Vagina (tissue), 2 donors: ENCODE results near the gene PLAGL1.

ENCODE experiments used
- POLR2A ChIP-seq, 2 donors: fragments of 450-650 bp; IDR thresholded peaks; one replicate each; pipeline ENCODE4 v1.6.1; 2017; ENCODE audit warnings: antibody characterized with exemption in 2 of 2, mild to moderate bottlenecking in 2 of 2, moderate library complexity in 2 of 2
- POLR2AphosphoS5 ChIP-seq, 2 donors: sonication (generic); formaldehyde crosslinking; IDR thresholded peaks; one replicate each; pipeline ENCODE4 v1.9.0; 2017; ENCODE audit warnings: antibody characterized with exemption in 2 of 2, mild to moderate bottlenecking in 2 of 2, low read depth in 1 of 2; ENCODE audit not compliant: insufficient read depth in 1 of 2
- TF ChIP-seq, protein P1 (sequence below), 3 experiments: fragments of 450-650 bp in 2 of 3; fragments of 200-600 bp in 1 of 3; sonication (generic) in 1 of 3; IDR thresholded peaks; one replicate each; pipeline ENCODE4 v1.5.1; 2017 to 2019; ENCODE audit warnings: antibody characterized with exemption in 3 of 3, mild to moderate bottlenecking in 2 of 3, moderate library complexity in 2 of 3

DNA sequence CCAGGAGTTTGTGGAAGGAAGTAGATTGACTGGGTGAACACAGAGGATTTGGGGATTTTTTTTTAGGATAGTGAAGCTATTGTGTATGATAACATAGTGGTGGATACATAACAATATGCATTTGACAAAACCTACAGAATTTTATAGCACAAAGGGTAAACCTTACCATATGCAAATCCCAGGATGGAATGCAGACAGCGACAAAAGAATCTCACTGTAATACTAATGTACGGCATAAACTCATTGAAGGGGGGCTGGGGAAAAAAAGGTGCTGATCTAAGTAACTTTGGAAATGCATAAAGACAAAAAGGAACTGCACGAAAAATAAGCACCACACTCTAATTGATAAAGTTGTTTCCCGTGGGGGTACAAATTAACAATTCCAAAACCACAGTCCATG lies 15.2 kb upstream of the PLAGL1 start:
- TF ChIP-seq, protein P1, sequence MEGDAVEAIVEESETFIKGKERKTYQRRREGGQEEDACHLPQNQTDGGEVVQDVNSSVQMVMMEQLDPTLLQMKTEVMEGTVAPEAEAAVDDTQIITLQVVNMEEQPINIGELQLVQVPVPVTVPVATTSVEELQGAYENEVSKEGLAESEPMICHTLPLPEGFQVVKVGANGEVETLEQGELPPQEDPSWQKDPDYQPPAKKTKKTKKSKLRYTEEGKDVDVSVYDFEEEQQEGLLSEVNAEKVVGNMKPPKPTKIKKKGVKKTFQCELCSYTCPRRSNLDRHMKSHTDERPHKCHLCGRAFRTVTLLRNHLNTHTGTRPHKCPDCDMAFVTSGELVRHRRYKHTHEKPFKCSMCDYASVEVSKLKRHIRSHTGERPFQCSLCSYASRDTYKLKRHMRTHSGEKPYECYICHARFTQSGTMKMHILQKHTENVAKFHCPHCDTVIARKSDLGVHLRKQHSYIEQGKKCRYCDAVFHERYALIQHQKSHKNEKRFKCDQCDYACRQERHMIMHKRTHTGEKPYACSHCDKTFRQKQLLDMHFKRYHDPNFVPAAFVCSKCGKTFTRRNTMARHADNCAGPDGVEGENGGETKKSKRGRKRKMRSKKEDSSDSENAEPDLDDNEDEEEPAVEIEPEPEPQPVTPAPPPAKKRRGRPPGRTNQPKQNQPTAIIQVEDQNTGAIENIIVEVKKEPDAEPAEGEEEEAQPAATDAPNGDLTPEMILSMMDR (IDR thresholded peaks at IDR 0.05): no peak
- TF ChIP-seq POLR2AphosphoS5 (IDR thresholded peaks at IDR 0.05; ENCODE audit: insufficient read depth in 1 of 2, low read depth in 1 of 2): no peak
- no peak for TF ChIP-seq POLR2A (IDR thresholded peaks at IDR 0.05)
